Activated T-helper 1 cell treated with anti-CD3 and anti-CD28 coated beads, Interleukin-12 subunit alpha, Interleukin-12 subunit beta, Interleukin-2, Interleukin-4 antibody, amounts not matched to agents 30 ng/mL and 10 ng/mL and 1 ng/mL, durations not matched to agents 14 hours and 24 hours and 36 hours (primary cell): ENCODE measurements around the gene IGFL1. TPM values are rescaled to one million over a fixed set of nuclear protein-coding genes. Genes with fewer than 3 reads are reported as not detected.
"Not testable (repeated sequence)": the region's sequence is repeated elsewhere in the genome, so short reads cannot be mapped to it uniquely, and the experiment has no call there.

Experiments
- DNase-seq: peaks from one replicate; pipeline ENCODE4 v3.0.0; 2021; ENCODE audit warnings: low spot score
- H3K27ac Mint-ChIP-seq: one replicate; pipeline ENCODE4 v1.8.0; 2021; ENCODE audit warnings: mild to moderate bottlenecking, mixed read lengths
- H3K27me3 Mint-ChIP-seq: one replicate; pipeline ENCODE4 v1.8.0; 2022; ENCODE audit warnings: mild to moderate bottlenecking, moderate library complexity, mixed read lengths; ENCODE audit not compliant: insufficient read depth
- H3K36me3 Mint-ChIP-seq: one replicate; pipeline ENCODE4 v1.8.0; 2021; ENCODE audit warnings: low read depth, mixed read lengths
- H3K4me1 Mint-ChIP-seq: one replicate; pipeline ENCODE4 v1.8.0; 2021; ENCODE audit warnings: low read depth, mixed read lengths
- H3K4me3 Mint-ChIP-seq: one replicate; pipeline ENCODE4 v1.8.0; 2021; ENCODE audit warnings: mild to moderate bottlenecking, moderate library complexity, mixed read lengths
- H3K9me3 Mint-ChIP-seq: one replicate; pipeline ENCODE4 v1.8.0; 2021; ENCODE audit warnings: mixed read lengths
- intact Hi-C: fragments of 100-400 bp; cut with micrococcal nuclease; formaldehyde crosslinking; loops from one replicate; pipeline ENCODE4 v1.15.1; 2024
- total RNA-seq: library from RNA; stranded (reverse); gene quantifications from 2 replicates; pipeline ENCODE4 v1.2.3, GENCODE V29; 2022

IGFL1 gene
- not detected in 2 replicates for total RNA-seq

GRCh38 chr19:46229442-46229841 is at the start of gene IGFL1:
IGFL1 (plus strand) TSS chr19:46229742; CDS start chr19:46229775, 33 bp downstream.
- intact Hi-C loops, result no loop called here

GRCh38 chr19:46180701-46181387 is 48.7 kb upstream of the IGFL1 start:
- Mint-ChIP-seq H3K4me3 (no peak overlapping the region), H3K36me3 (no peaks in the 10 kb centered on the region), H3K4me1 (peaks cover 23% of the 10 kb centered on the region), H3K9me3 (no peaks in the 10 kb centered on the region), H3K27me3 (peaks cover 10% of the 10 kb centered on the region), H3K27ac (no peak overlapping the region)
- no peak for DNase-seq
- intact Hi-C loops, result no loop called here

More at GRCh38 chr19:46229442-46229841, at the start of gene IGFL1:
- no peak for DNase-seq
- Mint-ChIP-seq H3K4me1 (peaks cover 4% of the 10 kb centered on the region), H3K27ac (no peak within 1 kb of the TSS), H3K36me3 (no peaks in the 10 kb centered on the region), H3K4me3 (no peak within 1 kb of the TSS), H3K9me3 (no peaks in the 10 kb centered on the region), H3K27me3 (peaks cover 8% of the 10 kb centered on the region)

- no peak for DNase-seq
- Mint-ChIP-seq H3K27ac (peak overlapping the region; percentile 31), H3K27me3 (peaks cover 7% of the 10 kb centered on the region), H3K4me3 (no peak overlapping the region), H3K9me3 (no peaks in the 10 kb centered on the region), H3K36me3 (no peaks in the 10 kb centered on the region), H3K4me1 (peaks cover 23% of the 10 kb centered on the region)
- intact Hi-C loops, result no loop called here
Measured at GRCh38 chr19:46181388-46181779, 48.2 kb upstream of the IGFL1 start.

GRCh38 chr19:46182476-46182875 is 47.1 kb upstream of the IGFL1 start:
- Mint-ChIP-seq H3K27me3 (peaks cover 12% of the 10 kb centered on the region), H3K9me3 (no peaks in the 10 kb centered on the region)
- intact Hi-C loops, result no loop called here

GRCh38 chr19:46184775-46185710 is 44.5 kb upstream of the IGFL1 start:
- DNase-seq, H3K36me3 Mint-ChIP-seq, H3K9me3 Mint-ChIP-seq, intact Hi-C loops: not testable (repeated sequence)
- Mint-ChIP-seq H3K27me3 (peaks cover 18% of the 10 kb centered on the region), H3K4me1 (peaks cover 23% of the 10 kb centered on the region), H3K27ac (peak overlapping the region; percentile 80), H3K4me3 (peak overlapping the region; percentile 8)

More at GRCh38 chr19:46182476-46182875, 47.1 kb upstream of the IGFL1 start:
- H3K4me3 Mint-ChIP-seq, result no peak overlapping the region
- H3K4me1 Mint-ChIP-seq, result peaks cover 23% of the 10 kb centered on the region
- H3K36me3 Mint-ChIP-seq, result no peaks in the 10 kb centered on the region
- DNase-seq, result no peak
- no peak overlapping the region for H3K27ac Mint-ChIP-seq

GRCh38 chr19:46186101-46186716 is 43.3 kb upstream of the IGFL1 start:
- no peak for DNase-seq
- Mint-ChIP-seq H3K9me3 (no peaks in the 10 kb centered on the region), H3K4me3 (no peak overlapping the region), H3K36me3 (no peaks in the 10 kb centered on the region), H3K27me3 (peaks cover 24% of the 10 kb centered on the region), H3K4me1 (peaks cover 22% of the 10 kb centered on the region), H3K27ac (no peak overlapping the region)
- intact Hi-C loops, result no loop called here

- no peak overlapping the region for H3K4me3 Mint-ChIP-seq
- H3K27me3 Mint-ChIP-seq, result peaks cover 25% of the 10 kb centered on the region
- no peaks in the 10 kb centered on the region for H3K9me3 Mint-ChIP-seq
- H3K27ac Mint-ChIP-seq, result no peak overlapping the region
- H3K36me3 Mint-ChIP-seq, result no peaks in the 10 kb centered on the region
- intact Hi-C loops, result no loop called here
- no peak for DNase-seq
- peaks cover 17% of the 10 kb centered on the region for H3K4me1 Mint-ChIP-seq
Measured at GRCh38 chr19:46186717-46187101, 42.8 kb upstream of the IGFL1 start.

- H3K27me3 Mint-ChIP-seq, result peaks cover 27% of the 10 kb centered on the region
Measured at GRCh38 chr19:46189971-46190888, 39.3 kb upstream of the IGFL1 start.

GRCh38 chr19:46191356-46191755 is 38.2 kb upstream of the IGFL1 start:
- DNase-seq, result no peak
- Mint-ChIP-seq H3K27me3 (peaks cover 27% of the 10 kb centered on the region), H3K9me3 (no peaks in the 10 kb centered on the region), H3K36me3 (no peaks in the 10 kb centered on the region), H3K4me3 (no peak overlapping the region), H3K27ac (no peak overlapping the region), H3K4me1 (no peaks in the 10 kb centered on the region)
- intact Hi-C loops, result no loop called here

More at GRCh38 chr19:46189971-46190888, 39.3 kb upstream of the IGFL1 start:
- H3K4me3 Mint-ChIP-seq, result no peak overlapping the region
- no peak for DNase-seq
- no peaks in the 10 kb centered on the region for H3K36me3 Mint-ChIP-seq
- intact Hi-C loops, result loop anchor here (1.0 kb wide), 3 partner anchors 75 to 161 kb away; no protein-coding TSS in a partner anchor
- H3K27ac Mint-ChIP-seq, result no peak overlapping the region
- H3K4me1 Mint-ChIP-seq, result peaks cover 5% of the 10 kb centered on the region
- H3K9me3 Mint-ChIP-seq, result no peaks in the 10 kb centered on the region

GRCh38 chr19:46191972-46192371 is 37.6 kb upstream of the IGFL1 start:
- H3K4me1 Mint-ChIP-seq, result no peaks in the 10 kb centered on the region
- peaks cover 29% of the 10 kb centered on the region for H3K27me3 Mint-ChIP-seq
- intact Hi-C loops, result no loop called here
- no peak for DNase-seq
- no peak overlapping the region for H3K27ac Mint-ChIP-seq
- no peaks in the 10 kb centered on the region for H3K36me3 Mint-ChIP-seq
- H3K4me3 Mint-ChIP-seq, result no peak overlapping the region
- no peaks in the 10 kb centered on the region for H3K9me3 Mint-ChIP-seq

- peaks cover 31% of the 10 kb centered on the region for H3K27me3 Mint-ChIP-seq
- H3K4me1 Mint-ChIP-seq, H3K27ac Mint-ChIP-seq, intact Hi-C loops, H3K9me3 Mint-ChIP-seq, H3K36me3 Mint-ChIP-seq, H3K4me3 Mint-ChIP-seq, DNase-seq: not testable (repeated sequence)
Measured at GRCh38 chr19:46192626-46192991, 36.9 kb upstream of the IGFL1 start.

- no peak overlapping the region for H3K4me3 Mint-ChIP-seq
- no peak overlapping the region for H3K27ac Mint-ChIP-seq
- H3K27me3 Mint-ChIP-seq, result peaks cover 29% of the 10 kb centered on the region
- no peaks in the 10 kb centered on the region for H3K9me3 Mint-ChIP-seq
- intact Hi-C loops, result no loop called here
- DNase-seq, result no peak
- H3K36me3 Mint-ChIP-seq, result no peaks in the 10 kb centered on the region
- H3K4me1 Mint-ChIP-seq, result no peaks in the 10 kb centered on the region
Measured at GRCh38 chr19:46192992-46193650, 36.4 kb upstream of the IGFL1 start.
